ENCODE results near the gene PTGS2. TPM values are rescaled to one million over a fixed set of nuclear protein-coding genes. Genes with fewer than 3 reads are reported as not detected.

PTGS2 gene
- total and polyA plus RNA-seq, 8 donors: 0.65 to 46.9 (median 4.6) TPM; not detected in 1

GRCh38 chr1:186636786-186637185 is 43.4 kb downstream of the PTGS2 start:
- Histone ChIP-seq H3K27ac (no peak overlapping the region), H3K4me3 (no peak overlapping the region), H3K27me3 (no peaks in the 10 kb centered on the region), H3K9me3 (peaks cover 0 to 6% (median 0%) of the 10 kb centered on the region in 4 donors), H3K4me1 (no peaks in the 10 kb centered on the region), H3K36me3 (no peaks in the 10 kb centered on the region)
- DNase-seq: no peak
- WGBS, 5 donors: 74 to 92% (median 80%) methylated on average over 2 of the region's 2 CpGs
- TF ChIP-seq POLR2AphosphoS5 (IDR thresholded peaks at IDR 0.05): no peak
- TF ChIP-seq EP300 (IDR thresholded peaks at IDR 0.05): no peak
- no peak for TF ChIP-seq POLR2A (IDR thresholded peaks at IDR 0.05)
- TF ChIP-seq CTCF (IDR thresholded peaks at IDR 0.05): no peak
- intact Hi-C loops (cut with DNase I; ENCODE audit: low total_unique reads): no loop called here

GRCh38 chr1:186634511-186634910 is 45.7 kb downstream of the PTGS2 start:
- Histone ChIP-seq H3K27me3 (no peaks in the 10 kb centered on the region), H3K9me3 (peaks cover 0 to 6% (median 0%) of the 10 kb centered on the region in 4 donors), H3K4me3 (no peak overlapping the region), H3K27ac (no peak overlapping the region), H3K4me1 (no peaks in the 10 kb centered on the region), H3K36me3 (no peaks in the 10 kb centered on the region)
- intact Hi-C loops (cut with DNase I; ENCODE audit: low total_unique reads): no loop called here
- TF ChIP-seq EP300 (IDR thresholded peaks at IDR 0.05): no peak
- no peak for TF ChIP-seq POLR2AphosphoS5 (IDR thresholded peaks at IDR 0.05)
- TF ChIP-seq CTCF (IDR thresholded peaks at IDR 0.05): no peak
- TF ChIP-seq POLR2A (IDR thresholded peaks at IDR 0.05): no peak
- DNase-seq: no peak
- 80 to 91% (median 85%) methylated on average over 2 of the region's 2 CpGs for WGBS, 5 donors

- Histone ChIP-seq H3K4me1 (no peaks in the 10 kb centered on the region), H3K4me3 (no peak overlapping the region), H3K27ac (no peak overlapping the region), H3K27me3 (no peaks in the 10 kb centered on the region), H3K9me3 (peaks cover 0 to 6% (median 0%) of the 10 kb centered on the region in 4 donors), H3K36me3 (no peaks in the 10 kb centered on the region)
- no peak for DNase-seq
- 76 to 95% (median 93%) methylated on average over 1 of the region's 1 CpG for WGBS, 5 donors
- TF ChIP-seq POLR2AphosphoS5 (IDR thresholded peaks at IDR 0.05): no peak
- no peak for TF ChIP-seq CTCF (IDR thresholded peaks at IDR 0.05)
- no peak for TF ChIP-seq POLR2A (IDR thresholded peaks at IDR 0.05)
- TF ChIP-seq EP300 (IDR thresholded peaks at IDR 0.05): no peak
- intact Hi-C loops (cut with DNase I; ENCODE audit: low total_unique reads): no loop called here
These were observed 47.1 kb downstream of the PTGS2 start for GRCh38 chr1:186633116-186633515.

- peaks cover 0 to 14% (median 6%) of the 10 kb centered on the region in 4 donors for H3K4me1 ChIP-seq
- TF ChIP-seq EP300 (IDR thresholded peaks at IDR 0.05) (no peak), POLR2AphosphoS5 (IDR thresholded peaks at IDR 0.05) (no peak), POLR2A (IDR thresholded peaks at IDR 0.05) (no peak), CTCF (IDR thresholded peaks at IDR 0.05) (no peak)
- no peak overlapping the region for H3K4me3 ChIP-seq
- intact Hi-C loops (cut with DNase I; ENCODE audit: low total_unique reads): no loop called here
- no peak for DNase-seq
- H3K9me3 ChIP-seq: peaks cover 0 to 6% (median 0%) of the 10 kb centered on the region in 4 donors
- no peak overlapping the region for H3K27ac ChIP-seq
- H3K27me3 ChIP-seq: no peaks in the 10 kb centered on the region
- H3K36me3 ChIP-seq: no peaks in the 10 kb centered on the region
- WGBS, 5 donors: 91 to 100% (median 95%) methylated on average over 1 of the region's 1 CpG
These were observed 50.9 kb downstream of the PTGS2 start for GRCh38 chr1:186629341-186629740.
